Muscle of leg (tissue), 11 donors: ENCODE data around the gene KDM4B. TPM values are rescaled to one million over a fixed set of nuclear protein-coding genes. Genes with fewer than 3 reads are reported as not detected.

Source experiments
- DNase-seq: peaks from one replicate; pipeline ENCODE4 v3.0.0; 2013
- H3K27ac ChIP-seq: one replicate; pipeline ENCODE4 v1.5.1; 2013; ENCODE audit warnings: mild to moderate bottlenecking, low read length, control low read depth
- H3K27me3 ChIP-seq: one replicate; pipeline ENCODE4 v1.6.1; 2013; ENCODE audit warnings: low read length; ENCODE audit not compliant: control insufficient read depth, insufficient read depth
- H3K36me3 ChIP-seq: one replicate; pipeline ENCODE4 v1.6.1; 2013; ENCODE audit warnings: low read length; ENCODE audit not compliant: control insufficient read depth, insufficient read depth
- H3K4me1 ChIP-seq: one replicate; pipeline ENCODE4 v1.6.1; 2013; ENCODE audit warnings: low read length; ENCODE audit not compliant: control insufficient read depth, insufficient read depth
- H3K4me3 ChIP-seq: one replicate; pipeline ENCODE4 v1.5.1; 2013; ENCODE audit warnings: low read length, control low read depth
- H3K9me3 ChIP-seq: replicated peaks from 2 replicates; pipeline ENCODE4 v1.6.1; 2013; ENCODE audit warnings: low read depth, low read length; ENCODE audit not compliant: control insufficient read depth
- WGBS: methylation state at CpG from one replicate; pipeline ENCODE4 v1.1.5; 2013; ENCODE audit warnings: missing lambda C conversion rate; ENCODE audit not compliant: insufficient coverage; 5-methylcytosine and 5-hydroxymethylcytosine counted together
- polyA plus RNA-seq, 8 donors: library from polyadenylated mRNA; unstranded; fragments of 120-200 nt; gene quantifications; one replicate each; pipeline versions ENCODE4 v1.2.1 to v1.2.3, GENCODE V29; 2013; ENCODE audit warnings: inconsistent platforms in 1 of 8, low replicate concordance in 1 of 8; ENCODE audit not compliant: insufficient read length in 8 of 8, insufficient read depth in 1 of 8
- total RNA-seq: library from RNA; stranded (reverse); fragments of 120-200 nt; gene quantifications from one replicate; pipeline ENCODE4 v1.2.4, GENCODE V29; 2013

KDM4B gene
- total and polyA plus RNA-seq, 9 donors, result 8.1 to 22.3 (median 21.1) TPM

DNA sequence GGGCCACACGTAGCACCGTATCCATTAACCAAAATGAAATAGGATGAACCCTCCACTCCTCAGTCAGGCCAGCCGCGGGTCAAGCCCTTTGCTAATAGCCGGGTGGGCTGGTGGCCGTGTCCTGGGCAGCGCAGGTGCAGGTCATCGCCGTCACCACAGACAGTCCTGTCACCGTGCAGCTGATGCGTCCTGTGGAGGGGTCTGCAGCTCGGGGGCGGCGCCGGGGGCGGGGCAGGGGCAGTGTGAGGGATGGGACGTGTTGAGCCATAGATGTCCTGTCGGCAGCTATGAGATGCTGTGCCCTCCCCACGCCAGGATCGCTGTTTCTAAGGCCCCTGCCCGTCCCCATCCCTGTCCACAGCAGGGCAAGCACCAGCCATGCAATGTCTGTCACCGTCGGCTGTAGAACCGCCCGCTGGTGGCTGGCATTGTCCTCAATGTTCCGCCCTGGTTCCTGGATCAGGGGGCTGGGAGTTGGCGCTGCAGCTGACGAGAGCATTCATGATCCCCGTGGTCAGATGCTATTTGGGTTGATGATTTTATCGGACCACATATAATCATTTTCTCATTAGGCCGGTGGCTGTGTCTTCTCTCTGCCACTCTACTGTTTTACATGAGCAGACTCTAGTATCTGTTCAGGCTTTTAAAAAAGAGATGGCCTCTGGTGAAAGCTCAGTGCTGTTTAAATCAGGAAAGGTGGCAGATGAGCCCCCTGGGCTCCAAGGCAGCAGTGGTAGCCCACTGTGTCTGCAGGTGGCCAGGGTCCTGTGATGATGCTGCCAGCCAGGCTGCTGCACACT is 126.1 kb downstream of the KDM4B start:
- peaks cover 39% of the 10 kb centered on the region for H3K4me1 ChIP-seq
- DNase-seq, result no peak
- H3K4me3 ChIP-seq, result no peak overlapping the region
- peaks cover 18% of the 10 kb centered on the region for H3K36me3 ChIP-seq
- H3K27ac ChIP-seq, result no peak overlapping the region
- H3K27me3 ChIP-seq, result no peaks in the 10 kb centered on the region
- peaks cover 18% of the 10 kb centered on the region for H3K9me3 ChIP-seq
- 82% methylated on average over 24 of the region's 31 CpGs for WGBS

DNA sequence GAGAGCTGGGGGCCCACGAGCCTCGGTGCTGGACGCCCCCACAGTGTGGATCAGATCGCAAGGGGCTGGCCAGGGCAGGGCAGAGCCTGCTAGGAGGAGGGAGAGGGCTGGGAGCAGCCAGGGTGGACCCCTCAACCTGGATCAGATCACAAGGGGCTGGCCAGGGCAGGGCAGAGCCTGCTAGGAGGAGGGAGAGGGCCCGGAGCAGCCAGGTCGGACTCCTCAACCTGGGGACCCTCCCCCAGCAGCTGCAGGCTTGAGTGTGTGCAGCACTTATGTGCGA is 126.6 kb downstream of the KDM4B start:
- H3K4me1 ChIP-seq, result peaks cover 39% of the 10 kb centered on the region
- 65% methylated on average over 5 of the region's 7 CpGs for WGBS
- DNase-seq, result no peak
- H3K9me3 ChIP-seq, result peaks cover 22% of the 10 kb centered on the region
- no peak overlapping the region for H3K4me3 ChIP-seq
- peaks cover 18% of the 10 kb centered on the region for H3K36me3 ChIP-seq
- H3K27ac ChIP-seq, result no peak overlapping the region
- H3K27me3 ChIP-seq, result no peaks in the 10 kb centered on the region

DNA sequence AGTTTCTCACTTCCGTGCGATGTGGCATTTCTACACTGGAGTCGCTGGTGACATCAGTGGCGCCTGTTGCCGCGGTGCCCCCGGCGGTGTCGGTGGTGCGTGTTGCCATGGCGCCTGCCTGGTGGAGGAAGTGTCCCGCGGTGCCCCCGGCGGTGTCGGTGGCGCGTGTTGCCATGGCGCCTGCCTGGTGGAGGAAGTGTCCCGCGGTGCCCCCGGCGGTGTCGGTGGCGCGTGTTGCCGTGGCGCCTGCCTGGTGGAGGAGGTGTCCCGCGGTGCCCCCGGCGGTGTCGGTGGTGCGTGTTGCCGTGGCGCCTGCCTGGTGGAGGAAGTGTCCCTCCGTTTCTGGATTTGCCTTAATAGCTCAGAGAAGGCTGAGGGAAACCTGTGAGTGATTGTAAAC is 127.6 kb downstream of the KDM4B start:
- H3K4me3 ChIP-seq, result no peak overlapping the region
- 92% methylated on average over 25 of the region's 37 CpGs for WGBS
- no peak overlapping the region for H3K27ac ChIP-seq
- no peak for DNase-seq
- H3K9me3 ChIP-seq, result peaks cover 23% of the 10 kb centered on the region
- peaks cover 30% of the 10 kb centered on the region for H3K4me1 ChIP-seq
- no peaks in the 10 kb centered on the region for H3K27me3 ChIP-seq
- peaks cover 18% of the 10 kb centered on the region for H3K36me3 ChIP-seq

DNA sequence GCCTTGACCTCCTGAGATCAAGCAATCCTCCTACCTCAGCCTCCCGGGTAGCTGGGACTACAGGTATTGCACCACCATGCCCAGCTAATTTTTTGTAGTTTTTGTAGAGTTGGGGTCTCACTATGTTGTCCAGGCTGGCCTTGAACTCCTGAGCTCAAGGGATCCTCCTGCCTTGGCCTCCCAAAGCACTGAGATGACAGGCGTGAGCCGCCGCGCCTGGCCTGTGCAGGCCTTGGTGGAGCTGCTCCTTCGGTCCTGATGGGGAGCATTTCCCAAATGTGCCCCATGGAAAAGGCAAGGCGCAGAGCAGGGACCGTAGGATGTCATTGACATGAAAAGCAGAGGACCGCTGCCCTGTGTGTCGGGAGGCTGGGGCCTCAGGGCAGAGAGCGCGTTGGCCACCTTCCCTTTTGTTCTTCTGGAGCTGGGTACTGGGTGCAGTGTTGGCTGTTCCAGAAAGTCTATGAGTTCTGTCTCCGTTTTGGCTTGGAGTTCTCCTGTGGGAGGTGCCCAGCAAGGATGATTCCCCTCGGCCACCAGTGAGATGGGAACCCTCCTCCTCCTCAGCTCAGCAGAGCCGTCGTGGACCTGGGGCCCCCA is 128.5 kb downstream of the KDM4B start:
- DNase-seq, result no peak
- peaks cover 23% of the 10 kb centered on the region for H3K9me3 ChIP-seq
- H3K36me3 ChIP-seq, result peaks cover 18% of the 10 kb centered on the region
- 98% methylated on average over 11 of the region's 16 CpGs for WGBS
- H3K4me1 ChIP-seq, result peaks cover 30% of the 10 kb centered on the region
- no peak overlapping the region for H3K27ac ChIP-seq
- H3K27me3 ChIP-seq, result no peaks in the 10 kb centered on the region
- H3K4me3 ChIP-seq, result no peak overlapping the region

DNA sequence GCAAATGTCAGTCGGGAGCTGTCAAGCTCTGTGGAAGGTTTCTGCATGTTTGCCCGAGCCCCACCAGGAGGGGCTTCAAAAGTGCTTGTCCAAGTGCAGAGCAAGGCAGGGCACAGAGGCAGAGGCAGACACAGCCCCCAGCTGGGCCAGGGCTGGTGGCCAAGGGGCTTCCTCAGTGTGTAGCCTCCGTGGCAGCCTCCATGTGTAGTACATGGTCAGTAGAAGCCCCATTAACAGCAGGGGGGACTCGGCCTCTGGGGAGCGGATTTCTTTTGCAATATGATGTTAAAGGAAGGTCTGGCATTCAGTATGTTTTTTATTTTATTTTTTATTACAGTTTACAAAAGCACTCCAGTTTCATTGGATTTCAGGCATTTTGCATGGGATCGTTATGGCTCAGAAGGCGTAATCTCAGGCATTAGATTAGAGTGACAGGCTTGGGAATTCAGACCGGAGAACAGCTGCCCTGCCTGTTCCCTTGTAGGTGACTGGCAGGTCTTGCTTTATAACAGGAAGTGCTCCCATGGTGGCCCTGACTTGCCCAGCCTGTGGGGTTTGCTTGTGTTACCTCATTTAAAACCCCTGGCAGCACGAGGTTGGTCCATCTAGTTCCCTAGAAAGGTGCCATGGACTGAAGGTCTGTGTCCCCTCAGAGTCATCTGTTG is 129.2 kb downstream of the KDM4B start:
- Histone ChIP-seq H3K4me3 (no peak overlapping the region), H3K9me3 (peaks cover 23% of the 10 kb centered on the region), H3K4me1 (peaks cover 30% of the 10 kb centered on the region), H3K27ac (no peak overlapping the region), H3K36me3 (peaks cover 18% of the 10 kb centered on the region), H3K27me3 (no peaks in the 10 kb centered on the region)
- whole genome bisulfite sequencing, result 78% methylated on average over 5 of the region's 9 CpGs
- no peak for DNase-seq

DNA sequence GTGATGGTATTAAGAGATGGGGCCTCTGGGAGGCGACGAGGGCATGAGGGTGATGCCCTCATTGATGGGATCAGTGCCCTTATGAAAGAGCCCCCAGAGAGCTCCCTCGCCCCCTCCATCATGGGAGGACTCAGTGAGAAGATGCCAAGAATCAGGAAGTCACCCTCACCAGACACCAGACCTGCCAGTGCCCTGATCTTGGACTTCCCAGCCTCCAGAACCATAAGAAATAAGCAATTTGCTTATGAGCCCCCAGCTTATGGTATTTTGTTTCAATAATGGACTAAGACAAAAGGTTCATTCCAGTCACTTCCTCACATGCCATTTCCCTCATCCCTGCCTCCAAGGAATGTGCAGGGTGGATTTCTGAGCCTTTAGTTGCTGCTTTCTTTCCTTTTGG is 129.7 kb downstream of the KDM4B start:
- Histone ChIP-seq H3K36me3 (peaks cover 18% of the 10 kb centered on the region), H3K4me1 (peaks cover 30% of the 10 kb centered on the region), H3K4me3 (no peak overlapping the region), H3K27me3 (no peaks in the 10 kb centered on the region), H3K27ac (no peak overlapping the region), H3K9me3 (peaks cover 23% of the 10 kb centered on the region)
- DNase-seq, result no peak
- WGBS, result no CpG with 5 or more reads among the region's 3 CpGs

DNA sequence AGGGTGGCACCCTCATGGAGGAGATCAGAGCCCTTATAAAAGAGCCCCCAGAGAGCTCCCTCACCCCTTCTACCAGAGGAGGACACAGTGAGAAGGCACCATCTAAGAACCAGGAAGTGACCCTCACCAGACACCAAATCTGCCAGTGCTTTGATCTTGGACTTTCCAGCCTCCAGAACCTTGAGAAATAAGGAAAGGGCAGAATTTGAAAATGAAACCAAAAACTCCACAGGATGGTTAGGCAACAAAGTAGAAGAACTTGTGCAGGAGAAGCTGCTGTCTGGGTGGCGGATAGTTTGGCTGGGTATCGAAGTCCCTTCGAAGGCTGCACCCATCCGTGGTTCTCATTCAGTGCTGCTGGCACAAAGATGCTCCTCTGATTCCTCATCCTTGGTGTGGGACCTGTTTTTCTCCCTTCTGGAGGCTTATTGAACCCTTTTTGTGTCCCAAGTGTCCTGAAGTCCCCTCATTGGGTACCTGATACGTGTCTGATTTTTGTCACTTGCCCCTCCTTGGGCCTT is 130.8 kb downstream of the KDM4B start:
- Histone ChIP-seq H3K4me3 (no peak overlapping the region), H3K27me3 (no peaks in the 10 kb centered on the region), H3K36me3 (peaks cover 18% of the 10 kb centered on the region), H3K4me1 (peaks cover 32% of the 10 kb centered on the region), H3K27ac (no peak overlapping the region), H3K9me3 (peaks cover 23% of the 10 kb centered on the region)
- WGBS, result 98% methylated on average over 4 of the region's 5 CpGs
- no peak for DNase-seq

DNA sequence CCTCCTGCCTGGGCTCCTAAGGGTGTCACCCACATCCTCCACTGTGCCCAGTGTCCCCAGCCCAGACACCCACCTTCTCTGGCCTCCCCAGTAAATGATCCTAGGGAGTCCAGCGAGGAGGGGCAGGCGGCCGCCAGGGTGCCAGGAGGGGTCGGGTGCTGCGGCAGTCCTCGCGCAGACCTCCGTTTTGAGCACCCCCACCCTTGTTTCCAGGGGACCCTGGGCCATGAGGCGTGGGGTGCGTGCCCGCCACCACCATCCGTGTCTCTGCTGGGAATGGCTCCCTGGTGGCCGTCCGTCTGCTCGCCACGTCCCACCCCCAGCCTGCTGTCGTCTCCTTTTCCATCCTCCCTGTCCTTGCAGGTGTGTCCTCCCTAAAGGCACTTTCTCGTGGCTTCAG is 133.0 kb downstream of the KDM4B start:
- peaks cover 23% of the 10 kb centered on the region for H3K9me3 ChIP-seq
- peaks cover 28% of the 10 kb centered on the region for H3K36me3 ChIP-seq
- H3K27me3 ChIP-seq, result no peaks in the 10 kb centered on the region
- no peak overlapping the region for H3K27ac ChIP-seq
- 87% methylated on average over 17 of the region's 18 CpGs for WGBS
- no peak overlapping the region for H3K4me3 ChIP-seq
- DNase-seq, result no peak
- peaks cover 40% of the 10 kb centered on the region for H3K4me1 ChIP-seq

DNA sequence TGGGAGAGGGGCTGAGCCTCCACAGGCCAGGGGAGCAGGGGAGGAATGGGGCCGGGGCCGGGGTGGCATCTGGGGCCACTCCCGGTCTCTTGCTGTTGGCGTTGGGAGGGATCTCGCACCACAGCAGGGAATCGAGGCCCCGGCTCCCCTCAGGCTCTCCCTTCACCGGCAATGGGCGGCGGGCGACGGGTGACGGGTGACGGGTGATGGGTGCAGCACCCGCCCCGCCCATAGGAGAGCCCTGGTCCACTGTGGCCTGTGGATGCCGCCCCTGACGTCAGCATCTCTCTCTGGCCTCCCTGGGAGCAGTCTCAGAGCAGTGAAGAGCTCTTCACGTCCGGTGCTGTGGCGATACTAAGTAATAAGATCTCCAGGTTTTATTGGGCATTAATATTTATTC is 133.6 kb downstream of the KDM4B start:
- Histone ChIP-seq H3K36me3 (peaks cover 30% of the 10 kb centered on the region), H3K9me3 (peaks cover 23% of the 10 kb centered on the region), H3K27me3 (no peaks in the 10 kb centered on the region), H3K27ac (no peak overlapping the region), H3K4me3 (no peak overlapping the region), H3K4me1 (peaks cover 43% of the 10 kb centered on the region)
- DNase-seq, result no peak
- 89% methylated on average over 15 of the region's 21 CpGs for WGBS

DNA sequence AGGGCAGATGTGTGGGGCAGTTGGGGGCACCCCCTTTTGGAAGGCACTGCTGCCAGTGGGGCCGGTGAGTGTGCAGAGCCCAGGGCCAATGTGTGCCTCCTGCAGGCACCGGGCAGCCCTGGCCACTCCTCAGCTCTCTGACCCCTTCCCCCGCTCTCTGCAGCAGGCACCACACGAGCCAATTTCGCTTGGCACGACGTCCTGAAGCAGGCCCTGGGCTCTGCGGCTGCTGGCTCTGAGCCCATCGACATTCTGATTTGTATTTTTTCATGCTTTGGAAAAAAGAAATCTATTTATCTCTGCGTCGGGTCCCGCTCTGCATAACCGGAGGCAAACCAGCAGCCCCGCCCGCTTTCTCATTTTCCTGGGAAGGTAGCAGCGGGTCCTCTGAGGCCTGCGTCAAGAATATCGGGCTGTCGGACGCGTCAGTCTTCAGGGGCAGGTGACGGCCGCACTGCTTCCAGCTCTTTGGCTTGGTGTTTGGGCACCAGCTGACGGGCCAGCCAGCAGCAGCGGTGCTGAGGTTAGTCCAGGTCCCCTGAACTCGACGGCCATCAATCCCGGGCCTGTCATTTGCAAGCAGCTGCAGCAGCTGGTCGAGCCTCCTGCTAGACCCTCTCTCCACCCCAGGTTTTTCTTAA is 134.3 kb downstream of the KDM4B start:
- H3K4me3 ChIP-seq, result no peak overlapping the region
- peaks cover 23% of the 10 kb centered on the region for H3K9me3 ChIP-seq
- 34% methylated on average over 27 of the region's 29 CpGs for WGBS
- no peaks in the 10 kb centered on the region for H3K27me3 ChIP-seq
- peaks cover 46% of the 10 kb centered on the region for H3K4me1 ChIP-seq
- H3K27ac ChIP-seq, result peak overlapping the region; percentile 69
- H3K36me3 ChIP-seq, result peaks cover 34% of the 10 kb centered on the region
- peak; percentile 77 for DNase-seq
